H9 (cell line): Measurements from ENCODE around the gene HIPK1. TPM values are rescaled to one million over a fixed set of nuclear protein-coding genes. Genes with fewer than 3 reads are reported as not detected.

Experiments
- DNase-seq: peaks from one replicate; pipeline ENCODE4 v3.0.0-alpha.2; 2017
- H2AFZ ChIP-seq: one replicate; pipeline ENCODE4 v1.6.1; 2013; ENCODE audit warnings: mild to moderate bottlenecking, low read length, control low read depth, moderate library complexity
- H2AK5ac ChIP-seq: 2 replicates; pipeline ENCODE4 v1.6.1; 2013; ENCODE audit warnings: low read length, control low read depth, mixed read lengths; ENCODE audit not compliant: insufficient read length
- H2BK120ac ChIP-seq: one replicate; pipeline ENCODE4 v1.6.1; 2013; ENCODE audit warnings: low read depth, mild to moderate bottlenecking, low read length, control low read depth, inconsistent platforms; ENCODE audit not compliant: poor library complexity, severe bottlenecking
- H2BK12ac ChIP-seq: 2 replicates; pipeline ENCODE4 v1.6.1; 2013; ENCODE audit warnings: low read length, control low read depth, mixed read lengths, low read depth; ENCODE audit not compliant: insufficient read length
- H2BK15ac ChIP-seq: 2 replicates; pipeline ENCODE4 v1.6.1; 2013; ENCODE audit warnings: low read depth, low read length, control low read depth
- H2BK20ac ChIP-seq: one replicate; pipeline ENCODE4 v1.6.1; 2013; ENCODE audit warnings: low read depth, mild to moderate bottlenecking, low read length, control low read depth, inconsistent platforms; ENCODE audit not compliant: poor library complexity, severe bottlenecking
- H2BK5ac ChIP-seq: 2 replicates; pipeline ENCODE4 v1.6.1; 2013; ENCODE audit warnings: low read length, control low read depth, mixed read lengths; ENCODE audit not compliant: insufficient read length
- H3K14ac ChIP-seq: 2 replicates; pipeline ENCODE4 v1.6.1; 2013; ENCODE audit warnings: low read length, control low read depth; ENCODE audit not compliant: insufficient read depth
- H3K18ac ChIP-seq: 2 replicates; pipeline ENCODE4 v1.6.1; 2013; ENCODE audit warnings: low read depth, mild to moderate bottlenecking, mixed read lengths, low read length, control low read depth; ENCODE audit not compliant: insufficient read length
- H3K23ac ChIP-seq: 2 replicates; pipeline ENCODE4 v1.6.1; 2013; ENCODE audit warnings: low read length, control low read depth, mixed read lengths, low read depth; ENCODE audit not compliant: insufficient read length
- H3K23me2 ChIP-seq: 2 replicates; pipeline ENCODE4 v1.6.1; 2013; ENCODE audit warnings: low read depth, mild to moderate bottlenecking, mixed read lengths, low read length, control low read depth; ENCODE audit not compliant: insufficient read length, poor library complexity, severe bottlenecking
- H3K27ac ChIP-seq: 2 replicates; pipeline ENCODE4 v1.5.1; 2013; ENCODE audit warnings: low read length, control low read depth, mixed read lengths, low read depth; ENCODE audit not compliant: insufficient read length
- H3K27me3 ChIP-seq: 2 replicates; pipeline ENCODE4 v1.6.1; 2013; ENCODE audit warnings: low read length, control low read depth, inconsistent platforms; ENCODE audit not compliant: insufficient read depth
- H3K4ac ChIP-seq: 2 replicates; pipeline ENCODE4 v1.6.1; 2013; ENCODE audit warnings: low read depth, mild to moderate bottlenecking, control low read depth, inconsistent platforms, low read length, moderate library complexity
- H3K4me1 ChIP-seq: 2 replicates; pipeline ENCODE4 v1.6.1; 2013; ENCODE audit warnings: low read length, control low read depth, inconsistent platforms; ENCODE audit not compliant: insufficient read depth
- H3K4me2 ChIP-seq: 2 replicates; pipeline ENCODE4 v1.6.1; 2013; ENCODE audit warnings: low read length, control low read depth, mixed read lengths; ENCODE audit not compliant: insufficient read length, insufficient read depth
- H3K56ac ChIP-seq: 2 replicates; pipeline ENCODE4 v1.6.1; 2013; ENCODE audit warnings: low read depth, mild to moderate bottlenecking, mixed read lengths, low read length, control low read depth; ENCODE audit not compliant: insufficient read length
- H3K79me1 ChIP-seq: 2 replicates; pipeline ENCODE4 v1.6.1; 2013; ENCODE audit warnings: low read depth, mild to moderate bottlenecking, moderate library complexity, low read length, control low read depth, inconsistent platforms; ENCODE audit not compliant: insufficient read depth, poor library complexity, severe bottlenecking
- H3K79me2 ChIP-seq: 2 replicates; pipeline ENCODE4 v1.6.1; 2013; ENCODE audit warnings: low read length, control low read depth, inconsistent platforms; ENCODE audit not compliant: insufficient read depth
- H3K9ac ChIP-seq: 2 replicates; pipeline ENCODE4 v1.6.1; 2013; ENCODE audit warnings: low read length, control low read depth, mixed read lengths; ENCODE audit not compliant: insufficient read length; ENCODE audit errors: extremely low read depth
- H3K9me3 ChIP-seq: one replicate; pipeline ENCODE4 v1.6.1; 2013; ENCODE audit warnings: low read depth, low read length, inconsistent platforms; ENCODE audit not compliant: control insufficient read depth
- H3T11ph ChIP-seq: one replicate; pipeline ENCODE4 v1.6.1; 2013; ENCODE audit warnings: mild to moderate bottlenecking, low read length, control low read depth, inconsistent platforms
- H4K20me1 ChIP-seq: one replicate; pipeline ENCODE4 v1.6.1; 2013; ENCODE audit not compliant: control insufficient read depth, insufficient read length, insufficient read depth
- H4K5ac ChIP-seq: 2 replicates; pipeline ENCODE4 v1.6.1; 2013; ENCODE audit warnings: low read depth, mild to moderate bottlenecking, mixed read lengths, low read length, control low read depth; ENCODE audit not compliant: insufficient read length
- H4K8ac ChIP-seq: replicated peaks from 2 replicates; pipeline ENCODE4 v1.6.1; 2013; ENCODE audit warnings: low read length, control low read depth, mixed read lengths, low read depth; ENCODE audit not compliant: insufficient read length
- H4K91ac ChIP-seq: 2 replicates; pipeline ENCODE4 v1.6.1; 2013; ENCODE audit warnings: low read depth, mild to moderate bottlenecking, moderate library complexity, mixed read lengths, low read length, control low read depth; ENCODE audit not compliant: insufficient read length
- H3K27ac Mint-ChIP-seq, 3 experiments: 2 replicates in 2 of 3; 3 replicates in 1 of 3; pipeline ENCODE4 v1.8.0; 2020 to 2021; ENCODE audit warnings: mixed read lengths in 3 of 3, mild to moderate bottlenecking in 1 of 3, moderate library complexity in 1 of 3
- H3K27me3 Mint-ChIP-seq: 2 replicates; pipeline ENCODE4 v1.8.0; 2021; ENCODE audit warnings: low read depth, mild to moderate bottlenecking, moderate library complexity, mixed read lengths
- H3K36me3 Mint-ChIP-seq, 3 experiments: 2 replicates in 2 of 3; 3 replicates in 1 of 3; pipeline ENCODE4 v1.8.0; 2020 to 2021; ENCODE audit warnings: low read depth in 3 of 3, mixed read lengths in 3 of 3; ENCODE audit not compliant: insufficient read depth in 1 of 3
- H3K4me1 Mint-ChIP-seq, 2 experiments: 2 replicates each; pipeline ENCODE4 v1.8.0; 2020; ENCODE audit warnings: mixed read lengths in 2 of 2
- H3K4me3 Mint-ChIP-seq, 2 experiments: 2 replicates in 1 of 2; 3 replicates in 1 of 2; pipeline ENCODE4 v1.8.0; 2020 to 2021; ENCODE audit warnings: mild to moderate bottlenecking in 2 of 2, mixed read lengths in 2 of 2, moderate library complexity in 1 of 2
- H3K9me3 Mint-ChIP-seq, 2 experiments: 2 replicates in 1 of 2; 3 replicates in 1 of 2; pipeline ENCODE4 v1.8.0; 2020; ENCODE audit warnings: mild to moderate bottlenecking in 2 of 2, mixed read lengths in 2 of 2, moderate library complexity in 1 of 2
- CTCF ChIP-seq: fragments of 200-600 bp; sonication (generic); conservative IDR thresholded peaks from 3 replicates; pipeline ENCODE4 v1.8.0; 2021; ENCODE audit warnings: antibody characterized with exemption, mild to moderate bottlenecking
- WGBS: extraction: QIAGEN DNeasy Blood & Tissue Kit; methylation state at CpG from one replicate; pipeline ENCODE4 v1.1.7; 2013; ENCODE audit warnings: missing lambda C conversion rate, low lambda C conversion rate, mixed read lengths; ENCODE audit not compliant: insufficient read length; ENCODE audit errors: extremely low coverage; 5-methylcytosine and 5-hydroxymethylcytosine counted together
- total RNA-seq: library from RNA; stranded (reverse); gene quantifications from 2 replicates; pipeline ENCODE4 v1.2.1, GENCODE V29; 2021

HIPK1 gene
- total RNA-seq, 1 experiment from 2014 or later: 65.7 TPM

- Histone ChIP-seq H3K9me3 (no peaks in the 10 kb centered on the region), H4K20me1 (no peaks in the 10 kb centered on the region), H3K9ac (no peak overlapping the region), H3K79me2 (peaks cover 6% of the 10 kb centered on the region; the same call in 1 of the 2 replicates), H3K79me1 (peaks cover 6% of the 10 kb centered on the region), H4K8ac (no peak overlapping the region), H4K91ac (no peak overlapping the region), H3K27me3 (no peaks in the 10 kb centered on the region), H3K23me2 (peaks cover 10% of the 10 kb centered on the region), H3K18ac (no peak overlapping the region), H2AFZ (no peak overlapping the region), H3K4me1 (peaks cover 17% of the 10 kb centered on the region), H3K27ac (no peak overlapping the region), H3K56ac (no peak overlapping the region), H2BK20ac (no peak overlapping the region), H2BK15ac (no peak overlapping the region), H3K14ac (no peak overlapping the region), H2BK5ac (no peak overlapping the region), H2AK5ac (no peak overlapping the region), H3K4ac (no peak overlapping the region), H3K4me2 (no peak overlapping the region), H3T11ph (no peak overlapping the region), H3K23ac (no peak overlapping the region), H4K5ac (no peak overlapping the region), H2BK120ac (no peak overlapping the region), H2BK12ac (no peak overlapping the region)
- Mint-ChIP-seq H3K4me3 (no peak overlapping the region), H3K27ac (peak overlapping the region in 1 of 3 experiments; percentile 27; a peak in 3 of 7 replicates), H3K27me3 (no peaks in the 10 kb centered on the region), H3K4me1 (peaks cover 80 to 83% of the 10 kb centered on the region in 2 experiments), H3K36me3 (peaks cover 22 to 48% (median 47%) of the 10 kb centered on the region in 3 experiments), H3K9me3 (no peaks in the 10 kb centered on the region)
- no peak for DNase-seq
- no CpG with 5 or more reads among the region's 3 CpGs for WGBS
- no peak for TF ChIP-seq CTCF
Measured at GRCh38 chr1:113977906-113978305, 48.8 kb downstream of the HIPK1 start.
